Hematopoietic multipotent progenitor cell treated with erythropoietin and hydrocortisone succinate and interleukin-3 and kit ligand, for 4 days (in vitro differentiated cells): ENCODE results near the gene MTA1.
A peak's percentile ranks its signal among the peaks of the same experiment; 100 is the strongest.

Source experiments
- DNase-seq: peaks from one replicate; pipeline ENCODE4 v3.0.0-alpha.2; 2015

MTA1 gene

GRCh38 chr14:105478398-105479251 is 59.0 kb downstream of the MTA1 start:
- DNase-seq: no peak

- DNase-seq: no peak
Observed at GRCh38 chr14:105479431-105480158, 60.0 kb downstream of the MTA1 start.

- DNase-seq: no peak
Observed at GRCh38 chr14:105480199-105480746, 60.6 kb downstream of the MTA1 start.

GRCh38 chr14:105480807-105481801 is 61.5 kb downstream of the MTA1 start:
- peak; percentile 91 for DNase-seq

GRCh38 chr14:105481886-105482457 is 62.3 kb downstream of the MTA1 start:
- peak; percentile 98 for DNase-seq

- DNase-seq: no peak
Observed at GRCh38 chr14:105482486-105483110, 63.0 kb downstream of the MTA1 start.

- DNase-seq: no peak
Observed at GRCh38 chr14:105483300-105484068, 63.9 kb downstream of the MTA1 start.

GRCh38 chr14:105484069-105484996 is 64.7 kb downstream of the MTA1 start:
- no peak for DNase-seq

- no peak for DNase-seq
Observed at GRCh38 chr14:105484997-105485393, 65.4 kb downstream of the MTA1 start.

- peak; percentile 91 for DNase-seq
Observed at GRCh38 chr14:105485739-105486162, 66.1 kb downstream of the MTA1 start.

GRCh38 chr14:105486163-105486973 is 66.7 kb downstream of the MTA1 start, which contains the start of gene CRIP1:
Gene CRIP1, plus strand, starts transcription at chr14:105486886. Its CDS starts 374 bp downstream, at chr14:105487260.
- DNase-seq: peak; percentile 48

GRCh38 chr14:105486974-105487448 is 67.4 kb downstream of the MTA1 start:
- DNase-seq: peak; percentile 31

GRCh38 chr14:105487449-105487985 is 67.9 kb downstream of the MTA1 start:
- DNase-seq: peak; percentile 74

- DNase-seq: no peak
Observed at GRCh38 chr14:105487986-105488777, 68.6 kb downstream of the MTA1 start.

- no peak for DNase-seq
Observed at GRCh38 chr14:105488781-105489541, 69.3 kb downstream of the MTA1 start.

- DNase-seq: peak; percentile 94
Observed at GRCh38 chr14:105489542-105490266, 70.1 kb downstream of the MTA1 start.
